ENCODE measurements around the gene CDC34.

- no peak for TF ChIP-seq CTCF (IDR thresholded peaks at IDR 0.05)
- TF ChIP-seq POLR2A (IDR thresholded peaks at IDR 0.05) = no peak
Observed at GRCh38 chr19:542173-542866, 10.8 kb downstream of the CDC34 start.
